PC-9 (cell line): Measurements from ENCODE around the gene FLVCR1. TPM values are rescaled to one million over a fixed set of nuclear protein-coding genes. Genes with fewer than 3 reads are reported as not detected.
"Not testable (repeated sequence)": the region's sequence is repeated elsewhere in the genome, so short reads cannot be mapped to it uniquely, and the experiment has no call there.

Experiments
- BruUV-seq: library from RNA; stranded (reverse); fragments of 400-500 nt; replicated peaks from 2 replicates; lab custom pipeline; 2021; lab: Mats Ljungman, UMichigan
- CTCF ChIA-PET: fragments of 300-600 bp; sonication (Branson Sonifier 250); formaldehyde crosslinking; loops from one replicate; lab custom pipeline; 2022; ENCODE audit warnings: antibody characterized with exemption; lab: Charles Lee
- POLR2A ChIA-PET: fragments of 300-600 bp; sonication (Branson Sonifier 250); formaldehyde crosslinking; loops from one replicate; lab custom pipeline; 2022; ENCODE audit warnings: antibody characterized with exemption; ENCODE audit not compliant: unreplicated experiment; lab: Charles Lee
- DNase-seq, 2 experiments: peaks; one replicate each; pipeline versions ENCODE4 v3.0.0 to v3.0.0-alpha.2; 2015 to 2022; ENCODE audit warnings: mixed read lengths in 1 of 2
- H2AFZ ChIP-seq: fragments of 200-600 bp; sonication (generic); 2 replicates; pipeline ENCODE4 v1.8.1; 2017; ENCODE audit warnings: antibody characterized with exemption
- H3F3A ChIP-seq: fragments of 200-600 bp; sonication (generic); 2 replicates; pipeline ENCODE4 v1.8.1; 2017; ENCODE audit warnings: antibody characterized with exemption, mild to moderate bottlenecking, low read depth; ENCODE audit not compliant: insufficient read depth
- H3K27ac ChIP-seq: fragments of 200-600 bp; sonication (generic); 2 replicates; pipeline ENCODE4 v1.6.1; 2016; ENCODE audit warnings: mixed run types
- H3K27me3 ChIP-seq: fragments of 200-600 bp; sonication (generic); 2 replicates; pipeline ENCODE4 v1.6.1; 2016; ENCODE audit warnings: low read depth, mixed run types; ENCODE audit not compliant: insufficient read depth
- H3K36me3 ChIP-seq: fragments of 200-600 bp; sonication (generic); 2 replicates; pipeline ENCODE4 v1.6.1; 2016; ENCODE audit warnings: low read depth, mixed run types
- H3K4me1 ChIP-seq: fragments of 200-600 bp; sonication (generic); replicated peaks from 2 replicates; pipeline ENCODE4 v1.6.1; 2016; ENCODE audit warnings: mixed run types; ENCODE audit not compliant: insufficient read depth
- H3K4me2 ChIP-seq: fragments of 200-600 bp; sonication (generic); 2 replicates; pipeline ENCODE4 v1.6.1; 2017; ENCODE audit warnings: mixed run types
- H3K4me3 ChIP-seq: fragments of 200-600 bp; sonication (generic); 2 replicates; pipeline ENCODE4 v1.6.1; 2016; ENCODE audit warnings: mixed run types
- H3K79me2 ChIP-seq: fragments of 200-600 bp; sonication (generic); 2 replicates; pipeline ENCODE4 v1.6.1; 2017; ENCODE audit warnings: low read depth, mixed run types
- H3K9me2 ChIP-seq: fragments of 200-600 bp; sonication (generic); 2 replicates; pipeline ENCODE4 v1.8.1; 2017; ENCODE audit warnings: mild to moderate bottlenecking; ENCODE audit not compliant: insufficient read depth
- H3K9me3 ChIP-seq: fragments of 200-600 bp; sonication (generic); 2 replicates; pipeline ENCODE4 v1.8.1; 2016; ENCODE audit warnings: low read depth; ENCODE audit not compliant: insufficient read depth
- H4K20me1 ChIP-seq: fragments of 200-600 bp; sonication (generic); 2 replicates; pipeline ENCODE4 v1.8.1; 2017; ENCODE audit not compliant: insufficient read depth
- CTCF ChIP-seq: fragments of 200-600 bp; sonication (generic); conservative IDR thresholded peaks from 2 replicates; pipeline ENCODE4 v1.6.1; 2017; ENCODE audit warnings: mixed run types, antibody characterized with exemption, mild to moderate bottlenecking, moderate library complexity
- EZH2 ChIP-seq: fragments of 200-600 bp; sonication (generic); IDR thresholded peaks from 2 replicates; pipeline ENCODE4 v1.8.0; 2017; ENCODE audit warnings: antibody characterized with exemption, low read depth
- intact Hi-C: fragments of 100-400 bp; cut with micrococcal nuclease; formaldehyde crosslinking; loops from one replicate; pipeline ENCODE4 v1.10.0; 2022; ENCODE audit not compliant: unreplicated experiment
- total RNA-seq: library from RNA; stranded (reverse); gene quantifications from 2 replicates; pipeline ENCODE4 v1.2.3, GENCODE V29; 2021

Gene FLVCR1
- total RNA-seq, 1 experiment from 2014 or later, result 13.1 TPM

- peaks cover 15% of the 10 kb centered on the region; the same call in 1 of the 2 replicates for H3K9me3 ChIP-seq
- no peaks in the 10 kb centered on the region for H3K36me3 ChIP-seq
- H3K4me1 ChIP-seq, result no peaks in the 10 kb centered on the region
- H3K4me2 ChIP-seq, result peak overlapping the region; percentile 17; the same call in 1 of the 2 replicates
- no peak overlapping the region for H3K27ac ChIP-seq
- no peak overlapping the region for H3K4me3 ChIP-seq
- H3K79me2 ChIP-seq, result no peaks in the 10 kb centered on the region
- no TSS peak for BruUV-seq
- no peaks in the 10 kb centered on the region for H4K20me1 ChIP-seq
- TF ChIP-seq CTCF, result no peak
- TF ChIP-seq EZH2, result no peak
- CTCF ChIA-PET, result no interaction called here
- POLR2A ChIA-PET, result no interaction called here
- H3K9me2 ChIP-seq, result no peaks in the 10 kb centered on the region
- peaks cover 7% of the 10 kb centered on the region; the same call in 1 of the 2 replicates for H3F3A ChIP-seq
- intact Hi-C loops, result no loop called here
- H2AFZ ChIP-seq, result no peak overlapping the region
- H3K27me3 ChIP-seq, result no peaks in the 10 kb centered on the region
- no peak for DNase-seq
These were observed 30.2 kb upstream of the FLVCR1 start for GRCh38 chr1:212827831-212828278.

- no peaks in the 10 kb centered on the region for H3K27me3 ChIP-seq
- DNase-seq, result no peak
- no peaks in the 10 kb centered on the region for H3K36me3 ChIP-seq
- peaks cover 15% of the 10 kb centered on the region; the same call in 1 of the 2 replicates for H3K9me3 ChIP-seq
- no peaks in the 10 kb centered on the region for H3K4me1 ChIP-seq
- no TSS peak for BruUV-seq
- no peaks in the 10 kb centered on the region for H3K79me2 ChIP-seq
- CTCF ChIA-PET, result interaction anchor here (0.6 kb wide), 1 partner anchor 23 kb away, joined by 4 read pairs; no protein-coding TSS in a partner anchor
- H2AFZ ChIP-seq, result no peak overlapping the region
- H3K27ac ChIP-seq, result no peak overlapping the region
- no peak overlapping the region for H3K4me3 ChIP-seq
- TF ChIP-seq EZH2, result no peak
- TF ChIP-seq CTCF, result no peak
- no peaks in the 10 kb centered on the region for H3K9me2 ChIP-seq
- H3F3A ChIP-seq, result peaks cover 7% of the 10 kb centered on the region; the same call in 1 of the 2 replicates
- no peaks in the 10 kb centered on the region for H4K20me1 ChIP-seq
- H3K4me2 ChIP-seq, result no peak overlapping the region; the same call in 1 of the 2 replicates
- intact Hi-C loops, result no loop called here
- POLR2A ChIA-PET, result no interaction called here
These were observed 29.7 kb upstream of the FLVCR1 start for GRCh38 chr1:212828395-212828794.

GRCh38 chr1:212833211-212834207 lies 24.6 kb upstream of the FLVCR1 start:
- H3K79me2 ChIP-seq, H3K9me3 ChIP-seq, CTCF ChIA-PET, H3K27ac ChIP-seq, H2AFZ ChIP-seq, H3K4me2 ChIP-seq, DNase-seq, H3K9me2 ChIP-seq, H3K27me3 ChIP-seq, H3K36me3 ChIP-seq, H3F3A ChIP-seq, intact Hi-C loops, H3K4me3 ChIP-seq, POLR2A ChIA-PET, H4K20me1 ChIP-seq, H3K4me1 ChIP-seq, BruUV-seq: not testable (repeated sequence)
